Stomach (tissue), 4 donors: ENCODE results near the gene XIAP.

Experiments used
- CTCF ChIP-seq, 7 experiments: fragments of 450-650 bp in 4 of 7; fragments of 200-600 bp in 3 of 7; sonication (generic) in 3 of 7; IDR thresholded peaks; one replicate each; pipeline ENCODE4 v1.5.1; 2016 to 2019; ENCODE audit warnings: antibody characterized with exemption in 7 of 7, control low read depth in 2 of 7, mild to moderate bottlenecking in 1 of 7
- EP300 ChIP-seq: sonication (generic); formaldehyde crosslinking; IDR thresholded peaks from one replicate; pipeline ENCODE4 v1.6.1; 2017; ENCODE audit warnings: antibody characterized with exemption
- POLR2A ChIP-seq, 4 donors: fragments of 450-650 bp; IDR thresholded peaks; one replicate each; pipeline ENCODE4 v1.6.1; 2016; ENCODE audit warnings: antibody characterized with exemption in 4 of 4, control low read depth in 2 of 4, mild to moderate bottlenecking in 1 of 4, moderate library complexity in 1 of 4

- TF ChIP-seq CTCF (IDR thresholded peaks at IDR 0.05) (no peak), POLR2A (IDR thresholded peaks at IDR 0.05) (no peak), EP300 (no peak)
Measured at GRCh38 chrX:123873956-123874355, 14.1 kb downstream of the XIAP start.
